Large intestine (tissue), 3 donors: ENCODE data around the gene SAXO2. TPM values are rescaled to one million over a fixed set of nuclear protein-coding genes. Genes with fewer than 3 reads are reported as not detected.
"Not testable (repeated sequence)": the region's sequence is repeated elsewhere in the genome, so short reads cannot be mapped to it uniquely, and the experiment has no call there.

ENCODE experiments used
- DNase-seq, 2 donors: peaks; one replicate each; pipeline versions ENCODE4 v3.0.0 to v3.0.0-alpha.2; 2013
- H3K27ac ChIP-seq: one replicate; pipeline ENCODE4 v1.5.1; 2013; ENCODE audit warnings: low read length
- H3K27me3 ChIP-seq: 2 replicates; pipeline ENCODE4 v1.6.1; 2013; ENCODE audit warnings: low read length; ENCODE audit not compliant: control insufficient read depth, insufficient read depth
- H3K36me3 ChIP-seq: 2 replicates; pipeline ENCODE4 v1.6.1; 2013; ENCODE audit warnings: low read length; ENCODE audit not compliant: control insufficient read depth, insufficient read depth
- H3K4me1 ChIP-seq: one replicate; pipeline ENCODE4 v1.6.1; 2013; ENCODE audit warnings: low read length; ENCODE audit not compliant: control insufficient read depth, insufficient read depth
- H3K4me3 ChIP-seq: one replicate; pipeline ENCODE4 v1.5.1; 2013; ENCODE audit warnings: low read length
- H3K9me3 ChIP-seq: one replicate; pipeline ENCODE4 v1.6.1; 2013; ENCODE audit warnings: mild to moderate bottlenecking, low read depth, low read length, moderate library complexity; ENCODE audit not compliant: control insufficient read depth
- WGBS: methylation state at CpG from one replicate; pipeline ENCODE4 v1.1.5; 2013; ENCODE audit warnings: low lambda C conversion rate; ENCODE audit not compliant: insufficient coverage; 5-methylcytosine and 5-hydroxymethylcytosine counted together
- polyA plus RNA-seq: library from polyadenylated mRNA; unstranded; fragments of 120-200 nt; gene quantifications from one replicate; pipeline ENCODE4 v1.2.1, GENCODE V29; 2013

The SAXO2 gene
- polyA plus RNA-seq, 1 donor = 2.8 TPM

DNA sequence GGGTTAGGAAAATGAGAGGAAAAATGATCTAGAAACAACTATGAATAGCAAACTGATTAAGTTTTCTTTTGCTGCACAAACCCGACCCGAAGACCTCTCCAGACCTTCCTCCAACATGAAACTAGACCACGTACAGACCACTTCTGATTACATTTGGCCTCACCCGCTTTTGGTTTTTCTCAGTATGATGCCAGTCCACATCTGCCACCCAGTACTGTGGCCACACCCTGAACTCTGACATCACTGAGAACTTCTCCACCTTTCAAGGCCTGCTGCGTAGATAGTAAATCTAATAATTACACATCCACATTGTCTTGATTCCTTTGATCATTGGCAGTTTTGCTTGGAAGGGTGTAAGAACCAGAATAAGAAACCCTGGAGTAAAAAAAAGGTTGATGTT, 16.7 kb upstream of the SAXO2 start:
- H3K27me3 ChIP-seq, H3K4me1 ChIP-seq, H3K4me3 ChIP-seq, H3K36me3 ChIP-seq, DNase-seq, H3K27ac ChIP-seq, H3K9me3 ChIP-seq: not testable (repeated sequence)
- no CpG with 5 or more reads among the region's 5 CpGs for WGBS

DNA sequence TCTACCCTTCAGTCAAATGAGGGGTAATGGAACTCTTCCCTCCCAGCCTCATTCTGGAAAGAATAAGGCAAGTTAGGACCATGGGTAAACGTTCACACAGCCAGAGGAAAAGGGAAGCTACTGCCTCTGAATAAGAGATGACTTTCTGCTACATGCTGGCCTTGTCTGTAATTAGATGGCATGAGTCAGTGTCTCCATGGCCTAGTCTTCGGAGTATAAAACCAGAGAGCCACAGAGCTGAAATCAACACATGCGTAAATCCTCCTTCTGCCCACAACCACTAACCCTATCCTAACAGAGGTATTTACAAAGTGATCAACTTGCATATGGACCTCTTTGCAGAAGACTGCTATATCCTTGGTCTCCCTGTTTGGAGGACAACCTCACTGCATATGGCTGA, 14.4 kb upstream of the SAXO2 start:
- no CpG with 5 or more reads among the region's 3 CpGs for WGBS
- H3K27me3 ChIP-seq = not testable (repeated sequence)
- H3K36me3 ChIP-seq = peaks cover 13% of the 10 kb centered on the region

DNA sequence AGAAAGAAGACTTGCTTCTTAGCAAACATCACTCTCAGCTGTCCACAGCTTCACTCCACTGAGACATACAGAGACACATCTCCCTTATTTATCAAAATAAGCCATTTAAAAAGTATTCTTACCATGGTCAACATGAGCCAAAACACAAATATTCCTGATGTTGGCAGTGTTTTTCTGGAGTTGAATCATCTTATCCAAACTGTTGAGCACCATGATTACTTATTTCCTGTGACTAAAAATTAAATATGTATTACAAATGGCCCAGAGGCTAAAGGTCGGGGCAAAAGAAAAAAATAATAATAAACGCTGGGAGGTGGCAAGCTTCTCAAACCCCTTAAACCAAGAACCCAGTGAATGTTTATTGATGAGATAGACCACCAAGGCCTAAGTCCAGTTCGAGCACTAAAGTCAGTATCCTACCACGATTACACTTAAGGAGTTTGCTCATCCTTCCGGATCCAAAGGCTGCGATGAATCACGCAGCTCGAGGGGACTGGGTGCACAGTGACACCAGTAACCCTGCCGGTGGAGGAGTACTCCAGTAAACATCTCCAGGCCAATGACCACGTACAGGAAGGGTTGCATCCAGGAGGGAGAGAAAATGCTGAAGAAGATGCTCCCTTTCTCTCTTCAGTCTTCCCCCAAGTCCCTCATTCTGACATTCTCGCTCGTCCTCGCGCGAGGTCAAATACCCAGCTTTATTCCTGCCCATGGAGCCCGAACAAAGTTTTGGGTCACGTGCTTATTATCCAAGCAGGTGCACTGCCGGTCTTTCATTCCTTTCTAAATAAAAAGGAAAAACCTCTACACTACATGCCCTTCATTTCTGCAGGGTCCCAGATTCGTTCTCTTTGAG, 824 bp upstream of the SAXO2 start:
- not testable (repeated sequence) for H3K4me1 ChIP-seq, H3K9me3 ChIP-seq, H3K27me3 ChIP-seq, H3K36me3 ChIP-seq
- H3K4me3 ChIP-seq = peak overlapping the region; percentile 95
- H3K27ac ChIP-seq = peak overlapping the region; percentile 97
- DNase-seq = peak; percentile 77 to 86
- 17% methylated on average over 1 of the region's 19 CpGs for WGBS

More for the DNA sequence above, 14.4 kb upstream of the SAXO2 start:
- H3K4me3 ChIP-seq, DNase-seq, H3K4me1 ChIP-seq, H3K27ac ChIP-seq, H3K9me3 ChIP-seq: not testable (repeated sequence)

DNA sequence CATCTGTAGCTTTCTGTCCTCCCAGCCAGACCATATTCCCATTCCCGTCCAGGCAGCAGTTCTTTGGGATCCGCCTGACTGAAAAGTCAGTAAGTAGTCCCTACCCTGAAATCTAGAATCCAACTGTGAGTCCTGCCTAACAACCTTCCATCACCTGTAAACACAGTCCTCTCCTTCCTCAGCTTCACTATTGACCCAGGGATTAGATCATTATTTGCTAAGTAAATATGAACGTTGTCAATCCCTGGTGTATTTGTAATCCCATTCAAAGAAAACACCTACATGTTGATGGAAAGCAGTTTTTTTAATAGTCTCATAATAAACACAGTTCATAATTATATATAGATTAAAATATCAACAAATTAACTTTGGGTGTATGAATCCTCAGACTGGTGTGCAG, 732 bp downstream of the SAXO2 start:
- Histone ChIP-seq H3K4me1 (peaks cover 2% of the 10 kb centered on the region), H3K27me3 (no peaks in the 10 kb centered on the region), H3K27ac (peak overlapping the region; percentile 97), H3K4me3 (peak overlapping the region; percentile 95), H3K36me3 (peaks cover 6% of the 10 kb centered on the region), H3K9me3 (no peaks in the 10 kb centered on the region)
- DNase-seq = peak; percentile 23 to 49
- 0% methylated on average over 1 of the region's 3 CpGs for WGBS

DNA sequence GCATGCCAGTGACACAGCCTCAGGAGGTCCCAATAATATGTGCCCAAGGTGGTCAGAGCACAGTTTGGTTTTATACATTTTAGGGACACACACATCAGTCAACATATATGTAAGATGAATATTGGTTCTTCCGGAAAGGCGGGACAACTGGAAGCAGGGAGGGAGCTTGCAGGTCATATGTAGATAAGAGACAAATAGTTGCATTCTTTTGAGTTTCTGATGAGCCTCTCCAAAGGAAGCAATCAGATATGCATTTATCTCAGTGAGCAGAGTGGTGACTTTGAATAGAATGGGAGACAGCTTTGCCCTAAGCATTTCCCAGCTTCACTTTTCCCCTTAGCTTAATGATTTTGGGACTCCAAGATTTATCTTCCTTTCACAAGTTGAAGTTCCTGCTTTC, 4.5 kb downstream of the SAXO2 start:
- not testable (repeated sequence) for H3K36me3 ChIP-seq, H3K27me3 ChIP-seq, DNase-seq, H3K9me3 ChIP-seq, H3K27ac ChIP-seq, H3K4me3 ChIP-seq, H3K4me1 ChIP-seq
- 50% methylated on average over 2 of the region's 2 CpGs for WGBS

DNA sequence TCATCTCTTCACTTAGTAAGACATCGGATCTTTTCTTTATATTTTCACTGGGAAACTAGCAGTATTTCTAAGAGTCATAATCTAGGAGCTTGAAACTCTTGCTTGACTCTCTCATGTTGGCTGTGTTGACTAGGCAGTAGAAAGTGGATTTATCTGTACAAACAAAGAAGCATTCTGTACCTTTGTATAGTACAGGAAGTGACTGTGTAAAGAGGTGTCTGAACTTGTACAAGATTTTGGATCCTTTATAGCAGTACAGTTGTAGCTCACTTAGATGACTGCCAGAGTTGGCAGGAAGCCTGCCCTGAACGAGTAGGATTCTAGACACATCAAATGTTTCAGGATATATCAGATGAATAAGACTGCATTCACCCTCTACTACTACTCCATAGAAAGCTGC, 5.8 kb downstream of the SAXO2 start:
- not testable (repeated sequence) for DNase-seq, H3K36me3 ChIP-seq, H3K27me3 ChIP-seq, H3K27ac ChIP-seq, H3K4me1 ChIP-seq, H3K9me3 ChIP-seq, H3K4me3 ChIP-seq
- WGBS = no CpG with 5 or more reads among the region's 2 CpGs

DNA sequence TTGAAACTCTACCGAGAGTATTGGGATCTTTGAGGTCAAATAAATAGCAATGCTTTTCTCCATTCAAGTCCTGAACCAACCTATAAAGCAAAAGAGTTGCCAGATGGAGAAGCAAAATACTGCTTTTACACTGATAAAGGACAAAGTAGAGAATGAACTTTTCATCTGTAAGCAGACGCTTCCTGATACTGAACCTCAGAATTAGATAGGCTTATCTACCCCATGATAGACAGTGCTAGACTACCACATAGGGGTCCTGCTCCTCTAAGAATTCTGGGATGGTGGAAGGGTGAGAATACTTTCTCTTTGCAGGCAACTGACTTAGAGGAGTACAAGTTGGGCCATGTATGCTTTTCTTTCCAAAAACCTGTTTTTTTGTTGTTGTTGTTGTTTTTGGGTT, 9.5 kb downstream of the SAXO2 start:
- no peak overlapping the region for H3K27ac ChIP-seq
- no peak overlapping the region for H3K4me3 ChIP-seq
- H3K9me3 ChIP-seq = peaks cover 4% of the 10 kb centered on the region
- no peaks in the 10 kb centered on the region for H3K4me1 ChIP-seq
- H3K27me3 ChIP-seq = no peaks in the 10 kb centered on the region
- H3K36me3 ChIP-seq = no peaks in the 10 kb centered on the region
- no peak for DNase-seq
- no CpG with 5 or more reads among the region's 2 CpGs for WGBS

DNA sequence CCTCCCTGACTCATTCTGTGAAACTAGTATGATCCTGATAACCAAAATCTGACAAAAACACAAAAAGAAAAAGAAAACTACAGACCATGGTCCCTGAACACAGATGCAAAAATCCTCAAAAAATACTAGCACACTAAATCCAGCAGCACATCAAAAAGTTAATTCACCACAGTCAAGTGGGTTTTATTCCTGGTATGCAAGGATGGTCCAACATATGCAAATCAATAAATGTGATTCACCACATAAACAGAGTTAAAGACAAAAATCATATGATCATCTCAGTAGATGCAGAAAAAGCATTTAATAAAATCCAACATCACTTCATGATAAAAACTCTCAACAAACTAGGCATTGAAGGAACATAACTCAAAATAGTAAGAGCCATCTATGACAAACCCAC, 12.8 kb downstream of the SAXO2 start:
- no peaks in the 10 kb centered on the region for H3K4me1 ChIP-seq
- H3K27me3 ChIP-seq = no peaks in the 10 kb centered on the region
- H3K9me3 ChIP-seq = peaks cover 4% of the 10 kb centered on the region
- no peak overlapping the region for H3K4me3 ChIP-seq
- DNase-seq = no peak
- no peak overlapping the region for H3K27ac ChIP-seq
- H3K36me3 ChIP-seq = no peaks in the 10 kb centered on the region

DNA sequence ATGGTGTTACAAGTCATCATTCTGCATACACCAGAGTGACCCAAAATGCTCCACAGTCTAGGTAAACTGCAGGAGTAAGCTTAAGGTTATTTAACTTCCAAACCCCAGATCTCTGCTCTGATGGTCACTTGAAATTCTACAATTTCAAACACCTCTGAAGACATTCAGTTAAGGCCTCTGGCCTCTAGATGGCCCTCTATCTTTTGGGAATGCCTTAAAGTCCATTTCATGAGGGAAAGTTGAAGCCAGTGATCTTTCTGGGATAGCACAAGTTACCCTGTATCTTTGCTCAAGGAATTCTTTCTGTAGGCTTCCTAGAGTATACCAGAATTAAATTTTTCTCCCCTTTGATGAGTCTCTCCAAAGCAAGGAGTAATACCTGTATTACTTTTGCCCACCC, 18.7 kb downstream of the SAXO2 start:
- not testable (repeated sequence) for H3K4me3 ChIP-seq

DNA sequence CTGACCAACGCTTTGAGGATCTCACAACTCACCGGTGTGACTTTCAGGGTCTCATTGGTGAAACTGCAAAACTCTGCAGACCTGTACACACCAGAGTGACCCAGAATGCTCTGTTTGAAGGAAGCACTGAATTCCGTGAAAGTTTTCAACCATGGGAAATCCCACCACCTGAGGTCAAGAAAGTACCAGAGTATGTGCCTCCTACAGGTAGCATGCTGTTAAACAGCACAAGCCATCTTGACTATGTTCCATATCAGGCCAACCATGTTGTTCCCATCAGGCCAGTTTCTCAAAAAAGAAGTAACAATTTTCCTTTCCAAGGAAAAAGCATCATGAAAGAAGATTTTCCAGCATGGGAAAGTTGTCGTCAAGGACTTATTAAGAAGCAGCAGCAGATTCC, 19.8 kb downstream of the SAXO2 start:
- not testable (repeated sequence) for H3K9me3 ChIP-seq, DNase-seq, H3K4me1 ChIP-seq, H3K27me3 ChIP-seq, H3K36me3 ChIP-seq, H3K4me3 ChIP-seq, H3K27ac ChIP-seq
- 86% methylated on average over 1 of the region's 4 CpGs for whole genome bisulfite sequencing

More for the DNA sequence above, 18.7 kb downstream of the SAXO2 start:
- not testable (repeated sequence) for DNase-seq, H3K27ac ChIP-seq, H3K4me1 ChIP-seq, H3K9me3 ChIP-seq, H3K36me3 ChIP-seq, H3K27me3 ChIP-seq

DNA sequence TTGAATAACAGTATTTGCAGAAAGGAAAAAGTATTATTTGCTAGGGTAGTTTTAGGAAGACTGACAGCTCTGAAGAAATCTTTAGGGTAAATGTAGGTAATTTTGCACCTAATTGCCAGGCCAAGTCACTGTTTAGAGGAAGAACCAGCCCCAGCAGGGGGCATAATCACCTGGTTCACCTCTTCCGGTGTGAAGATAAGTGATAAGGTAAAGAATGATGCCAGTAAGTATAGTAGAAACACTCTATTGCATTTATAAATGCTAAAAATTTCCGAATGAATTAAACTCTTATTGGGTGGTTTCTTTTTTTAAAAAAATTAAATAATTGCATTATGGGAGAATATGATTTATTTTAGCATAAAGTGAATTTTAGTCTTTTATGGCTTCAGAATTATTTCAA, 21.8 kb downstream of the SAXO2 start:
- not testable (repeated sequence) for H3K36me3 ChIP-seq, DNase-seq, H3K9me3 ChIP-seq, H3K4me1 ChIP-seq, H3K27me3 ChIP-seq, H3K27ac ChIP-seq, H3K4me3 ChIP-seq
- 100% methylated on average over 1 of the region's 2 CpGs for WGBS
